GM18505 (cell line): ENCODE measurements around the gene DSE.

Experiments
- ATAC-seq: cut with Tn5 transposase; IDR thresholded peaks from one replicate; pipeline ENCODE4 v1.9.1; 2021; ENCODE audit not compliant: unreplicated experiment
- POLR2A ChIP-seq: IDR thresholded peaks from 4 replicates; pipeline ENCODE4 v1.6.1; 2011; ENCODE audit warnings: borderline replicate concordance; ENCODE audit not compliant: insufficient read depth, insufficient read length; ENCODE audit errors: extremely low read depth

The DSE gene

DNA sequence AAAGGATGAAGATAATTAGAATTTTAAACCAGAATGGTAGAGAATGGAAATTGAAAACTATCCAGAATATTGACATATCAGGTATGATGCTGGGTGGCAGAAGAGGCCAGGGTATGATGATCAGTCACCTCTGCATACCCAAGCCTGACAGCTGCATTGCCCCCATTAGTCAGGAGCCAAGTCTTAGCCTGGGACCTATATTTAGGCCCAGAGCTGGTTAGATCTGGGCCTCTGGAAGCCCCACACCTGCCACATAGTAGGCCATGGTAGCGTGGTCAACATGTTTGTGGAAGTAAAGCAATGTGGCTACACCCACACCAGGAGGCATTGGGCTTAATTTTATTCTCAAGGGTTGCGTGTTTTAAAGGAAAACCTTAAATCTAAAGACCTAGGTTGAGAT lies 58.4 kb downstream of the DSE start:
- no peak for ATAC-seq
- no peak for TF ChIP-seq POLR2A

DNA sequence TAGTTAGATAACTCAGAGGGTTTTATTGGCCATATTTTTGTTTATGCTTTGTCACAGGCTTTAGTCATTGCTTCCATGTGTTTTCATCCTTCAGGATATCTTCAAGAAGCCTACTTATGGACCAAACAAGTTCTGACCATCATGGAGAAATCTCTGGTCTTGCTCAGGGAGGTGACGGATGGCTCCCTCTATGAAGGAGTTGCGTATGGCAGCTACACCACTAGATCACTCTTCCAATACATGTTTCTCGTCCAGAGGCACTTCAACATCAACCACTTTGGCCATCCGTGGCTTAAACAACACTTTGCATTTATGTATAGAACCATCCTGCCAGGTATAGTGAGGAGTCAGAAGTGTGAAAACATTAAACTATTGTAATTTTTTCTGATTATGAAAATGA lies 60.1 kb downstream of the DSE start:
- no peak for ATAC-seq

DNA sequence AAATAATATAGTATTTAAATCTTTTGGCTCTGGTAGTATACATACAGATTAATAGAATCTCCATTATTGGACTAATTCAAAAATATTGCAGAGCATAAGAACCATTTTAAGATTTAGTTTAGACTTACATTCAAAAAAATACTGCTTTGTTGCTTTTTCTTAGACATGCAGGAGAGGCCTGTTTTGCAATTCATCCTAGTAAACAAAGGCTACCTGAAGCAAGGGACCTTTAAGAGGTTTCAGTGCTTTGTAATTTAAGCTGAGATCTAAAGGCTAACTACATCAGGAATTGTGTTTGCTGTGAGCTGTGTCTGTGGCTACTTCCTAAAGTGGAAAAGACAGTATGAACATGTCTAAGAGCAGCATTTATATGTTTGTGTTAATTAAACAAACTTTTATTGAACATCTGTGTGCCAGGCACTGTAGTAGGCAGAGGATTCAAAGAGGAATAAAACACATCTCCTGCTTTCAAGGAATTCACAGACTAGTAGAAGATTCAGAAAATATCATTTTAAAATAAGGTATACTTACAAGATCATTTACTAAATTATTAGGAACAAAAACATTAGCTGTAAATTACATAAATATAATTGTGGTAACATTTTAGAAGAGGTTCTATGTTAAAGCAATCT lies 61.3 kb downstream of the DSE start:
- TF ChIP-seq POLR2A: no peak
- ATAC-seq: no peak

More for the DNA sequence above, 60.1 kb downstream of the DSE start:
- TF ChIP-seq POLR2A: no peak

DNA sequence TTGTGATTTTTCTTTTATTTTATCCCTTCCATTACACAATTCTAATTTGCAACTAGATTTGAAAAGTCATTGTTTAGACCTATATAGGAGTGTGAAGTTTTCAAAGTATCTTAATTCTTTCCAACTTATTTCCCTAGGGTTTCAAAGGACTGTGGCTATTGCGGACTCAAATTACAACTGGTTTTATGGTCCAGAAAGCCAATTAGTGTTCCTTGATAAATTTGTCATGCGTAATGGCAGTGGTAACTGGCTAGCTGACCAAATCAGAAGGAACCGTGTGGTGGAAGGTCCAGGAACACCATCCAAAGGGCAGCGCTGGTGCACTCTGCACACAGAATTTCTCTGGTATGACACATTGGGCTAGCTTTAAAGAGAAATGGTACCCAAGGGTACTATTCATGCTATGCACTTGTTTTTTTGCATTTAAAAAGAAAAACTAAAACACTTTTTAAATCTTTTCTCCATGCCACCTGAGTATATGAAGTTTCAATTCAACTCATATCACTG lies 62.5 kb downstream of the DSE start:
- ATAC-seq: no peak

DNA sequence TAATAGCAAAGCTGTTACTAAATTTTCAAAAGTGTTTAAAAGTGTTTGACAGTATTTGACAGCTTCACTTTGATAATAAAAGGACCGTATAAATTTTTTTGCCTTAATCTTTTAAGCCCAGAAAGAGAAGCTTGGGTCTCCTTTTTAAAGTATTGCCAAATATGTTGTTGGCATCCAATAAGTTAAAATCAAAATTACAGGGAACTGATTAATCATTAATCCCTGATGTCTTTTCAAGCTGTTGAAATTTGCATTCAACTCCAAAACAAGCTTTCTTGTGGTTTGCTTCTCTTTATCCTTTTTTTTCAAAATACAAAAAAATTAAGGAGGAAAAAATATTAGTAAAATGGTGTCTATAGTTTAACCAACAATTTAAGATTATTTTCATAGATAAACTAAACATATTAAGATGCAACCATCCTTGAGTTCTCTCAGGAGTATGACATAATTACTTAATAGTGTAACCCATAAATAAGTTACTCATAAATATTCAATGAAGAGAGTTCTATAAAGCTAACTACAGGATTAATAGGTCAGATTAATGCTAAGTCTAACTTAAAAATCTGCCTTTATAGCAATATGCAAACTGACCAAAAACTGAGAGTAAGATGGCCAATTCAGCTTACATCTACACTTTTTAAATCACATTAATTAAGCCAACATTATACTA lies 63.4 kb downstream of the DSE start:
- no peak for TF ChIP-seq POLR2A
- no peak for ATAC-seq

More for the DNA sequence above, 62.5 kb downstream of the DSE start:
- no peak for TF ChIP-seq POLR2A

DNA sequence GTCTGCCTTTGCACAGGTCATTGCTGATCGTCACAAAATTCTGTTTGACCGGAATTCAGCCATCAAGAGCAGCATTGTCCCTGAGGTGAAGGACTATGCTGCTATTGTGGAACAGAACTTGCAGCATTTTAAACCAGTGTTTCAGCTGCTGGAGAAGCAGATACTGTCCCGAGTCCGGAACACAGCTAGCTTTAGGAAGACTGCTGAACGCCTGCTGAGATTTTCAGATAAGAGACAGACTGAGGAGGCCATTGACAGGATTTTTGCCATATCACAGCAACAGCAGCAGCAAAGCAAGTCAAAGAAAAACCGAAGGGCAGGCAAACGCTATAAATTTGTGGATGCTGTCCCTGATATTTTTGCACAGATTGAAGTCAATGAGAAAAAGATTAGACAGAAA lies 65.8 kb downstream of the DSE start:
- no peak for TF ChIP-seq POLR2A
- ATAC-seq: no peak

DNA sequence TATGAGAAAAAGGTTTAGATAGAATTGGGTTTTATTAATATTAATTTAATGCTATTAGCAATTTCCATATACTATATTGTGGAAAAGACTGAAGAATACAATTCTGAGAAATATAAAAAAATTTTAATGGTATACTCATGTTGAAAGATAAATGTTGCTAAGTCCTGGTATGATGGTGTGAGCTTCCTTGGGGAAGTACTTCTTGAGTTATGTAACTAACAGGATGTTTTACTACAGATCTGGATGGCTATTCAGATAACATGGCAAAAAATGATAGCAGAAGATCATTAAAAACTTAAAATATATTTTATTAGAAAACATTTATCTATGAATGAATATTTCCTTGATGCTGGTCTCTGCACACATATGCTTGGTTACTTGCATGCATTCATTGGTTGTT lies 66.9 kb downstream of the DSE start:
- no peak for ATAC-seq
- no peak for TF ChIP-seq POLR2A

DNA sequence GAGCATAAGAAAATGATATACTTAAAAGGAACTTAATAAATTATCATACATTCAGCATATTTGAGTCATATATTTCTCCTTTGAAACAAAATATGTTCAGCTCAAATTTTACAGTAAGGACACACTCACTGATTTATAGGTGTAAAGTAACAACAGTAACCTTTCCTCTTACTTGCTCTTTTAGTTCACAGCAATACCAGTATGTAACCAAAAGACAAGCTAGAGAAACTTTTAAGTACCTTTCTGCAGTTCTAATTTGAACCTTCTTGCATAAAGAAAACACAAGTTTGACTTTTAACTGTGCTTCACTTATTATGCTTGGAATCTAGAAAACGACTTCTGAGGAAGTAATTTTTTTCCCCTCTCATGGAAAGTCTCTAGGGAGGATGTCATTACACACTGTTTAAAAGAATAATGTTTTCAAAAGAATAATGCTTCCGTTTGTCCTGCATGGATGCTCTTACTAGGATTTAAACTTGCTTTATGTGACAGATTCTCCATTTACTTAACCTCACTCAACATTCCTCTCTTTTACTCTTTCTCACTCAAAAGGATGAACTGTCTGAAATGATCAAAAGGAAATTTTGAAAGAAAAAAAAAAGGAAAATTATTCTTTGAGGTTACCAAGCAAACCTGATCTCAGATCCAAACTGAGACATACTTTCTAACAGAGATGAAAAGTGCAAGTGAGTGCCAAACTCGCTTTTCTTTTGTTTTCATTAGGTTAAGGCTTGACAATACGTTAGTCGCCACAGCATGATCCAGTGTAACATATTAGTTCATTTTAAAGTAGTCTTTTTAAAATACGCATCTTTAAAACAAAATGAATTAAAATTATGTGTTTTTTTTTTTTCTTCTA lies 68.1 kb downstream of the DSE start:
- ATAC-seq: no peak
- no peak for TF ChIP-seq POLR2A

DNA sequence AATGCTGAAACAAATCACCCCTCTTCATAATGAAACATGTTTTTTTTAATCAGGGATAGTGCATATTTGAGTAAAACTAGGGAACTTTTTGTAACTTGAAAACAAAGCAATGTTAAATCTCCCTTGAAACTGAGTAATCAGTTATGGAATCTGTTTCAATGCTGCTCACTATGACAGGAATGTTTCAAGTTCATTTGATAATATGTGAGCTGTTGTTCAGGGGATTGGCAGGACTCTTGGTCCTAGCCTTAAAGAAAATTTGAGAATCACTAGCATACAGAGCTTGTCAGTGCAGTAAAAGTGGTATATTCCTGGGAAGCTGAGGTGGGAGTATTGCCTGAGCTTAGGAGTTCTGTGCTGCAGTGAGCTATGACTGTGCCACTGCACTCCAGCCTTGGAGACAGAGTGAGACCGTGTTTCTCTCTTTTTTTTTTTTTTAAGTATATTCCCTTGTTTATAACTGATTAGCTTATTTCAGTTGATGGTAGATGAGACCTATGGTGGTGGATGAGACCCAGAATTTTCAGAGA lies 68.8 kb downstream of the DSE start:
- ATAC-seq: no peak
- TF ChIP-seq POLR2A: no peak

DNA sequence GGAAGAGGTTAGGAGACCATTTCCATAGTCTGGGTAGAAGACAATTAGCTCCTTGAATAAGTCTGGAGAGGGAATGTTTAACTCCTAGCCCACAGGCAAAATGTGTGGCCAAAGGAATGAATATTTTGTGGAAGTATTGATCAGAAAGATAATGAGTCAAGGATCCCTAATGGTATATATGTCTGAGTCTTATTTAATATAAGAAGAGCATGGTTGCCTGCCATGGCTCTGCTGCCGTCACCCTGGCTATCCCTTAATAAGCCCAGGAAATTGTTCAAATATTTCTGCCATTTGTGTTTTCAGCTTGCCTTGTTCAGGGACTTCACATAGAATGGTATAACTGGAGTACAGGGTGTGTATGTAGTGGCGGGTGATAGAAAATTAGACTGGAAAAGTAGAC lies 72.4 kb downstream of the DSE start:
- ATAC-seq: no peak
- TF ChIP-seq POLR2A: no peak

DNA sequence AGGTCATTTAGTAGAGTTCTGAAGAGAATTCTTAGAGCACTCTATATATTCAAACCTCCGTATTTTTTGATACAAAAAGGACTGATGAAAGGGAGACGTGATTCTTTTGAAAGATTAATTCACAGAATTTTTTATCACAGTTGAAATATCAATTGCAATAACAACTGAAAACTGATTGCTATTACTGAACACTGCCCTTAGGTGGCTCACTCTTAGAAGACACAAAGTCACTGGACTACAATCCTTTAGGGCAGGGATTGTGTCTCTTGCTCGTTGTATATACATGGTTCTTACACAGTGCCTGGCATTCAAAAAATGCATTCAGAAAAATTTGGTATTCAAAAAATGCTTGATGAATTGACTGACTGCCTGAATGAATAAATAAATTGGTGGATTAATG lies 73.3 kb downstream of the DSE start:
- ATAC-seq: peak; percentile 58
- no peak for TF ChIP-seq POLR2A

DNA sequence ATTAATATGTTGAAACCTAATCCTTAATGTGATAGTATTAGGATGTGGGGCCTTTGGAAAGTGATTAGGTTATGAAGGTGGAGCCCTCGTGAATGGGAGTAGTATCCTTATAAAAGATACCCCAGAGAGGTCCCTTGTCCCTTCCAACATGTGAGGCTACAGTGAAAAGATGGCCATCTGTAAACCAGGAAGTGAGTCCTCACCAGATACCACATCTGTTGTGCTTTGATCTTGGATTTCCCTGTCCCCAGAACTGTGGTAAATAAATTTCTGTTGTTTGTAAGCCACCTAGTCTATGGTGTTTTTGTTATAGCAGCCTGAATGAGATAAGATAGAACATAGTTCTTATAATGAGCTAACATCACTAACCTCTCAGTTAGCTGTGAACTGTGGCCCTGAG lies 73.8 kb downstream of the DSE start:
- ATAC-seq: no peak
- TF ChIP-seq POLR2A: no peak

DNA sequence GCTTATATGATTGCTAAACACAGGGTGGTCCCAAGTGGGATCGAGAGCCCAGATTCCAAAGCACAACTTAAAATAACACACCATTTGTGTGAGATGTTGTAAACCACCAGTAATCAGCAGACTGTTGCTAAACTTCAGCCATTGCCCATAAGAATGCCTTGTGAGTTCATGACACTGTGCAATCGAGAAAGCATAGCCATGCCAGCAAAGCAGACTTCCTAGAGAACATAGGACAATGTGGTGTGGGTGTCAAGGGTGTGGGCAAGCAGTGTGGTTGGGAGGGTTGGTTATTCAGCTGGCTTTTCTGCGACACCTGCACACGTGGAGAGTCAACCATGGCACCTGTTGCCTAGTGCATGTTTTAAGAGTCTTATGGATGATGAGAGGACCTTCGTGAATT lies 74.4 kb downstream of the DSE start:
- ATAC-seq: no peak
- no peak for TF ChIP-seq POLR2A

DNA sequence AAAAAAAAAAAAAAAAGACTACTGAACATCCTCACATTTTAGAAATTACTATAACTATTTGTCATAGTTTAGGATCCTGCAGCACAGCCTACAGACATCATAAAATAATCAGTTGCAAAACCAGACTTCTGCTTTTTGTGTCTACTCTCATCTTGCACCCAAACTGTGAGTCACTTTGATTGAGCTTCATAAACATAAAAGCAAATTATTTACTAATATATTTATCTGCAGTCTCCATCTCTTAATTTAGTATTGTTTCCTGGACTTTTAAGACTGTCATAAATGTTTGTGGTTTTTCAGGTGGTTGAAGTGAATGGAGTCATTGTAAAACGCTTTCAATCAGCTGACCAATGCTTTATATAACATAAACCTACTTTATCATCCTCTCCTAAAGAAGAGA lies 75.7 kb downstream of the DSE start:
- TF ChIP-seq POLR2A: no peak
- ATAC-seq: no peak

DNA sequence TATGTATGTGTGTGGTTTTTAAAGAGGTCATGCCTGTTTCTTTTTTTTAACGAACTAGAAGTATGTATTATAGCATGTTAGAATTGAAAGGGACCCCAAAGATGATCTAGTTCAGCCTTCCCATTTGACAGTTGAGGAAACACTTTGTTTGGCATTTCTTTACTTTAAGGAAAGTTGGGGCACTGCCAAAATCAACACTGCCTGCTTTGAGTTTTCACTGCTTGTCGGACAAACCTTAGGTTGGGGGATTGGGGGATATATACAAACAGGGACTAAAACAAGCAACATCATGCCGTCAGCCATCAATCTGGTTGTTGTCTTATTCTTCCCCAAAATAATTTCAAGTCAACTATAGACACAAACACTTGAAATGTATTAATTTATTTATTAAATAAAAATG lies 76.3 kb downstream of the DSE start:
- no peak for TF ChIP-seq POLR2A
- no peak for ATAC-seq
